Hepatocyte (in vitro differentiated cells): ENCODE measurements around the gene FBXL7.

Experiments used
- CTCF ChIP-seq: fragments of 200-600 bp; sonication (generic); IDR thresholded peaks from 2 replicates; pipeline ENCODE4 v1.5.1; 2016; ENCODE audit warnings: antibody characterized with exemption, mild to moderate bottlenecking; ENCODE audit not compliant: poor library complexity
- EZH2 ChIP-seq: fragments of 200-600 bp; sonication (generic); IDR thresholded peaks from 2 replicates; pipeline ENCODE4 v1.6.1; 2016; ENCODE audit warnings: antibody characterized with exemption, mild to moderate bottlenecking, borderline replicate concordance
- EZH2phosphoT487 ChIP-seq: fragments of 200-600 bp; sonication (generic); IDR thresholded peaks from one replicate; pipeline ENCODE4 v1.6.1; 2018; ENCODE audit warnings: antibody characterized with exemption, mild to moderate bottlenecking, low read depth, moderate library complexity; ENCODE audit not compliant: unreplicated experiment, severe bottlenecking

GRCh38 chr5:15938961-15939360, 439.0 kb downstream of the FBXL7 start:
- TF ChIP-seq EZH2 = no peak
- no peak for TF ChIP-seq CTCF
- TF ChIP-seq EZH2phosphoT487 = no peak
